PC-9 (cell line): ENCODE measurements around the gene BICC1.

Source experiments
- EZH2 ChIP-seq: fragments of 200-600 bp; sonication (generic); IDR thresholded peaks from 2 replicates; pipeline ENCODE4 v1.8.0; 2017; ENCODE audit warnings: antibody characterized with exemption, low read depth
- TF ChIP-seq, protein P1 (sequence below): fragments of 200-600 bp; sonication (generic); conservative IDR thresholded peaks from 2 replicates; pipeline ENCODE4 v1.6.1; 2017; ENCODE audit warnings: mixed run types, antibody characterized with exemption, mild to moderate bottlenecking, moderate library complexity

DNA sequence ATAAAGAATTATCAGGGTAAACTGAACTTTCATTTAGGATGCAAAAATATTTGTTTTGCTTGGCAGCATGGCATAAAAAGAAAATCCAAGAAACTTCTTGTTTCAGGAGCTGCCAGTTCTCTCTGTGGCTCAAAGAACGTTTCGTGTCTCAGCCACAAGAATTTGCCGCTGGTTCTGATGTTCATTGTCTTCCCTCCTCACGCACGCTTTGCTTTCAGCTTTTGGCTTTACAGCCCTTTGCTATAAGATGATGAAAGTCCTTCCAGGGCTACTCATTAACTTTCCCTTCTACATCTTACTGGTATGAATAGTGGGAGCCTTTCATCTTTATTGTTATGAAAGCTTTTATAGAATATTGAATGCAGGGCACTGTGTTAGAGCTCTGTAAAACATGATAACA lies 124.7 kb downstream of the BICC1 start:
- TF ChIP-seq, protein P1, sequence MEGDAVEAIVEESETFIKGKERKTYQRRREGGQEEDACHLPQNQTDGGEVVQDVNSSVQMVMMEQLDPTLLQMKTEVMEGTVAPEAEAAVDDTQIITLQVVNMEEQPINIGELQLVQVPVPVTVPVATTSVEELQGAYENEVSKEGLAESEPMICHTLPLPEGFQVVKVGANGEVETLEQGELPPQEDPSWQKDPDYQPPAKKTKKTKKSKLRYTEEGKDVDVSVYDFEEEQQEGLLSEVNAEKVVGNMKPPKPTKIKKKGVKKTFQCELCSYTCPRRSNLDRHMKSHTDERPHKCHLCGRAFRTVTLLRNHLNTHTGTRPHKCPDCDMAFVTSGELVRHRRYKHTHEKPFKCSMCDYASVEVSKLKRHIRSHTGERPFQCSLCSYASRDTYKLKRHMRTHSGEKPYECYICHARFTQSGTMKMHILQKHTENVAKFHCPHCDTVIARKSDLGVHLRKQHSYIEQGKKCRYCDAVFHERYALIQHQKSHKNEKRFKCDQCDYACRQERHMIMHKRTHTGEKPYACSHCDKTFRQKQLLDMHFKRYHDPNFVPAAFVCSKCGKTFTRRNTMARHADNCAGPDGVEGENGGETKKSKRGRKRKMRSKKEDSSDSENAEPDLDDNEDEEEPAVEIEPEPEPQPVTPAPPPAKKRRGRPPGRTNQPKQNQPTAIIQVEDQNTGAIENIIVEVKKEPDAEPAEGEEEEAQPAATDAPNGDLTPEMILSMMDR: no peak
- TF ChIP-seq EZH2: no peak
